GM10248 (cell line): ENCODE data around the gene NNT.

Source experiments
- CTCF ChIA-PET: fragments of 300-600 bp; sonication (Branson Sonifier 250); formaldehyde crosslinking; extraction: SDS; loops from one replicate; lab custom pipeline; 2021; ENCODE audit warnings: antibody characterized with exemption; lab: Yijun Ruan, JAX
- POLR2A ChIA-PET: fragments of 350-650 bp; sonication (Branson Sonifier 250); formaldehyde crosslinking; extraction: SDS; loops from one replicate; lab custom pipeline; 2020; ENCODE audit warnings: antibody characterized with exemption; lab: Yijun Ruan, JAX
- DNase-seq: peaks from one replicate; pipeline ENCODE4 v3.0.0; 2012; ENCODE audit errors: extremely low spot score
- TF ChIP-seq, protein P1 (sequence below): IDR thresholded peaks from 2 replicates; pipeline ENCODE4 v1.5.1; 2012; ENCODE audit warnings: mild to moderate bottlenecking, low read depth; ENCODE audit errors: extremely low read depth, missing control alignments, control extremely low read depth

The NNT gene

DNA sequence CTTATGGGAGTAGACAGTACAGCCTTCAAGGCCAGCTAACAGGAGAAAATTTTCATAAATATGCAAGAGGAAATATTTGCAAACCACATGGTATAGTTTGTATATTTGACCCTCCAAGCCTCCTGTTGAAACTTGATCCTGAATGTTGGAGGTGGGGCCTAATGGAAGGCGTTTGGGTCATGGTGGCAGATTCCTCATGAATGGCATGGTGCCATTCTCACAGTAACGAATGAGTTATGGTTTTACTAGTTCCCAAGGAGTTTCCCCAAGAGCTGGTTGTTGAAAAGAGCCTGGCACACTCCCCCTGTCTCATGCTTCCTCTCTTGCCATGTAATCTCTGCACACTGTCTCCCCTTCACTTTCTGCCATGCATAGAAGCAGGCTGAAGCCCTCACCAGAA, 42.9 kb upstream of the NNT start:
- TF ChIP-seq, protein P1, sequence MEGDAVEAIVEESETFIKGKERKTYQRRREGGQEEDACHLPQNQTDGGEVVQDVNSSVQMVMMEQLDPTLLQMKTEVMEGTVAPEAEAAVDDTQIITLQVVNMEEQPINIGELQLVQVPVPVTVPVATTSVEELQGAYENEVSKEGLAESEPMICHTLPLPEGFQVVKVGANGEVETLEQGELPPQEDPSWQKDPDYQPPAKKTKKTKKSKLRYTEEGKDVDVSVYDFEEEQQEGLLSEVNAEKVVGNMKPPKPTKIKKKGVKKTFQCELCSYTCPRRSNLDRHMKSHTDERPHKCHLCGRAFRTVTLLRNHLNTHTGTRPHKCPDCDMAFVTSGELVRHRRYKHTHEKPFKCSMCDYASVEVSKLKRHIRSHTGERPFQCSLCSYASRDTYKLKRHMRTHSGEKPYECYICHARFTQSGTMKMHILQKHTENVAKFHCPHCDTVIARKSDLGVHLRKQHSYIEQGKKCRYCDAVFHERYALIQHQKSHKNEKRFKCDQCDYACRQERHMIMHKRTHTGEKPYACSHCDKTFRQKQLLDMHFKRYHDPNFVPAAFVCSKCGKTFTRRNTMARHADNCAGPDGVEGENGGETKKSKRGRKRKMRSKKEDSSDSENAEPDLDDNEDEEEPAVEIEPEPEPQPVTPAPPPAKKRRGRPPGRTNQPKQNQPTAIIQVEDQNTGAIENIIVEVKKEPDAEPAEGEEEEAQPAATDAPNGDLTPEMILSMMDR, result no peak
- POLR2A ChIA-PET, result interaction anchor here (0.6 kb wide), 1 partner anchor 45 kb away, joined by 4 read pairs; no protein-coding TSS in a partner anchor
- DNase-seq, result no peak
- CTCF ChIA-PET, result interaction anchor here (0.8 to 2.3 kb wide), 4 partner anchors 19 to 76 kb away, joined by 3 to 7 read pairs (median 3); partner anchors contain the start of gene TMEM267

DNA sequence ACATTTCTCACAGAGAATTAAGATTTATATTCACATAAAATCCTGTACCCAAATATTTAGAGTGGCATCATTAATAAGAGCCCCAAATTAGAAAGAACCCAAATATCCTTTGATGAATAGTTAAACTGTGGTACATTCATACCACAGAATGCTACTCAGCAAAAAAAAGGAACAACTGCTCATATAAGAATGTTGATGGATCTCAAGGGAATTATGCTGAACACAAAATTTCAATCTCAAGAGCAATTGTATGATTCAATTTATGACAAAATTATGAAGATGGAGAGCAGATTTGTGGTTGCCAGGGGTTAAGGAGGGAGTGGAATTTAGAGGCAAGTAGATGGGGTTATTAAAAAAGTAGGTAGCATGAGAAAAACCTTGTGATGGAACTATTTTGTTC, 41.6 kb upstream of the NNT start:
- CTCF ChIA-PET, result interaction anchor here (1.4 kb wide), 1 partner anchor 77 kb away, joined by 3 read pairs; the partner anchor contains the start of gene TMEM267
- no peak for DNase-seq
- TF ChIP-seq, protein P1, result no peak
- POLR2A ChIA-PET, result no interaction called here

DNA sequence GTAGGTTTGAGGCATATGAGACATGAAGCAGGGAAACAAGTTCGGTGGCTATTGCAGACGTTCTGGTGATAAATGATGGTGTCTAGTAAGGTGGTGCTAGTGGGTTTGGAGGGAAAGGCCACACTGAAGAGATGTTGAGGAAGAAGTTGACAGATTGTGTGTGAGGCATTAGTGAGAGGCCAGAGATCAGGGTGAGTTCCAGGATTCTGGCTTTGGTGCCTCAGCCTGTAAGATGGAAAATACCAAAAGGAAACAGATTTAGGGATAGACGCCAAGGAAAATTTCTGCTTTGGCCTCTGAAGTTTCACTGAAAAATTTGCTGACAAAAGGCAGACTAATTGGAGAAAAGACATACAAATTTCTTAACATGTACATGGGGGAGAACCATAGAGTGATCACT, 39.7 kb upstream of the NNT start:
- ChIA-PET CTCF (no interaction called here), POLR2A (no interaction called here)
- TF ChIP-seq, protein P1, result no peak
- DNase-seq, result no peak

DNA sequence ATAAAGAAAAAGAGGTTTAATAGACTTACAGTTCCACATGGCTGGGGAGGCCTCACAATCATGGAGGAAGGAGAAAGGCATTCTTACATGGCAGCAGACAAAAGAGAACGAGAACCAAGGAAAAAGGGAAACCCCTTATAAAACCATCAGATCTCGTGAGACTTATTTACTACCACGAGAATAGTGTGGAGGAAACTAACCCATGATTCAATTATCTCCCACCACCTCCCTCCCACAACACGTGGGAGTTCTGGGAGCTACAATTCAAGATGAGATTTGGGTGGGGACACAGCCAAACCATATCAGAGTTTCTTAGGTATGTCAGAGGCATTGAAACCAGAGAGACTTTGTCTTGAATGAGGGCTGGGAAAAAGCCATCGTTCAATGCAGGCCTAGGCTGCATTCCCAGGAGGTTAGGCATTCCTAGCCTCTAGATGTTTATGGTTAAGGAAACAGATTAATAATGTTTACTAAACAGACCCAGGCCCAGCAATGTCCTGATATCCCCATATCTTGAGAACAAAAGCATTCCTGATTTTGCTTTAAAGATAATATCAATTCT, 38.6 kb upstream of the NNT start:
- POLR2A ChIA-PET, result no interaction called here
- CTCF ChIA-PET, result no interaction called here
- TF ChIP-seq, protein P1, result no peak
- DNase-seq, result no peak

DNA sequence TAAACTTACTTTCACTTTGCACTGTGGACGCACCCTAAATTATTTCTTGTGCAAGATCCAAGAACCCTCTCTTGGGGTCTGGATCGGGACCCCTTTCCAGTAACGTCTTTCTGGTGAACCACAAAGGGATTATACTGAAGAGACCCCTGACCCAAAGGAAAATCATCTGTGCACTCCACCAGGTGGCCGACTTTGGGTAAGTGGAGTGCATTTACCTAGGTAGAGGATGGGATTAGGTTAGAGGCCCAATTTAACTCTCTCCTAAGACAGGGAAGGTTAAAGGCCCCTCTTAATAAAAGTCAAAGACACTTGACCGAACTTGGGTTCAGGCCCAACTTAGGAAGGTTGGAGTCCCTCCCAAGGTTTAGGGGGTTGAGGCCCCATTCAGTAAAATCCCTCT, 37.9 kb upstream of the NNT start:
- DNase-seq, result no peak
- ChIA-PET POLR2A (no interaction called here), CTCF (no interaction called here)
- TF ChIP-seq, protein P1, result no peak

DNA sequence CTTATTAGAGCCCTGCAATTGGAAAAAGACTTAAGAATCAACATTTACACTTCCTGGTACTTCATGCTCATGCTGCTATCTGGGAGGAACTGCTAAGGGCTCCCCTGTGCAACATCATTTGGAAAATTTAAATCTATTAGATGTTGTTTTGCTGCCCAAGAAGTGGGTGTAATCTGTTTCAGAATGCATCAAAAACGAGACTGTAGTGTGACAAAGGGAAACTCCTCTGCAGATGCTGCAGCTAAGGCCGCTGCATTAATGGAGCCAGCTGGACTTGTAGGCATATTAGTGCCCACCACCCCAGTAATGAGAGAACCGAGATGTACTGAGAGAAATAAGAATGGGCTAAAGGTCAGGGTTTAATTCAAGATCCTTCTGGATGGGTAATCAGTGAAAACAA, 35.0 kb upstream of the NNT start:
- ChIA-PET POLR2A (no interaction called here), CTCF (interaction anchor here (0.7 to 1.8 kb wide), 6 partner anchors 9 to 63 kb away, joined by 3 to 6 read pairs (median 4); no protein-coding TSS in a partner anchor)
- TF ChIP-seq, protein P1, result no peak
- no peak for DNase-seq
